HepG2 (cell line): ENCODE data around the gene TMEM219. TPM values are rescaled to one million over a fixed set of nuclear protein-coding genes. Genes with fewer than 3 reads are reported as not detected.

Experiments used
- DPF2 ChIP-seq: sonication (generic); formaldehyde crosslinking; IDR thresholded peaks from 2 replicates; pipeline ENCODE4 v1.4.0; 2020; ENCODE audit warnings: mild to moderate bottlenecking, low read depth, missing genetic modification reagents, borderline replicate concordance
- GATA4 ChIP-seq: sonication (generic); IDR thresholded peaks from 2 replicates; pipeline ENCODE4 v1.6.1; 2016; ENCODE audit warnings: antibody characterized with exemption, low read depth, borderline replicate concordance
- KDM4B ChIP-seq: sonication (generic); formaldehyde crosslinking; IDR thresholded peaks from 2 replicates; pipeline ENCODE4 v1.4.0; 2020; ENCODE audit warnings: missing genetic modification reagents
- PAWR ChIP-seq: sonication (generic); formaldehyde crosslinking; IDR thresholded peaks from 2 replicates; pipeline ENCODE4 v1.4.0; 2020; ENCODE audit warnings: missing genetic modification reagents, mild to moderate bottlenecking, borderline replicate concordance
- PHB2 ChIP-seq: fragments of 450-650 bp; IDR thresholded peaks from 2 replicates; pipeline ENCODE4 v1.6.1; 2018; ENCODE audit not compliant: partially characterized antibody
- REL ChIP-seq: sonication (generic); formaldehyde crosslinking; conservative IDR thresholded peaks from 2 replicates; pipeline ENCODE4 v1.8.0; 2022; ENCODE audit warnings: mild to moderate bottlenecking, missing genetic modification reagents, moderate library complexity
- RFXANK ChIP-seq: IDR thresholded peaks from 2 replicates; pipeline ENCODE4 v1.6.1; 2016
- SETDB1 ChIP-seq: sonication (generic); formaldehyde crosslinking; IDR thresholded peaks from 2 replicates; pipeline ENCODE4 v1.5.1; 2020; ENCODE audit warnings: missing genetic modification reagents, mild to moderate bottlenecking, borderline replicate concordance
- SMARCC2 ChIP-seq: fragments of 450-650 bp; IDR thresholded peaks from 2 replicates; pipeline ENCODE4 v1.6.1; 2017; ENCODE audit warnings: antibody characterized with exemption, mild to moderate bottlenecking
- SOX13 ChIP-seq, 3 experiments: fragments of 450-650 bp in 1 of 3; sonication (generic) in 1 of 3; formaldehyde crosslinking in 1 of 3; IDR thresholded peaks in 2 of 3; conservative IDR thresholded peaks in 1 of 3; 2 replicates each; pipeline versions ENCODE4 v1.5.0 to v1.6.1; 2016 to 2020; ENCODE audit warnings: antibody characterized with exemption in 1 of 3, mild to moderate bottlenecking in 1 of 3, missing compliant biosample characterization in 1 of 3, missing genetic modification reagents in 1 of 3, moderate library complexity in 1 of 3
- SRSF4 ChIP-seq: fragments of 200-400 bp; formaldehyde crosslinking; IDR thresholded peaks from one replicate; pipeline ENCODE4 v1.6.1; 2018; ENCODE audit warnings: mild to moderate bottlenecking, low read depth, low read length, moderate library complexity; ENCODE audit not compliant: poor library complexity, severe bottlenecking
- THYN1 ChIP-seq: sonication (generic); formaldehyde crosslinking; IDR thresholded peaks from 2 replicates; pipeline ENCODE4 v1.8.1; 2023; ENCODE audit warnings: low read depth, mild to moderate bottlenecking, moderate library complexity, missing genetic modification reagents, borderline replicate concordance
- ZBTB3 ChIP-seq: sonication (generic); formaldehyde crosslinking; IDR thresholded peaks from 2 replicates; pipeline ENCODE4 v1.4.0; 2020; ENCODE audit warnings: low read depth, mild to moderate bottlenecking, moderate library complexity, missing genetic modification reagents, borderline replicate concordance
- ZNF431 ChIP-seq: sonication (generic); formaldehyde crosslinking; IDR thresholded peaks from 2 replicates; pipeline ENCODE4 v1.9.0; 2022; ENCODE audit warnings: missing genetic modification reagents, low read depth, mild to moderate bottlenecking, borderline replicate concordance
- ZNF484 ChIP-seq: sonication (generic); formaldehyde crosslinking; IDR thresholded peaks from 2 replicates; pipeline ENCODE4 v1.5.1; 2020; ENCODE audit warnings: mild to moderate bottlenecking, low read depth, missing genetic modification reagents, borderline replicate concordance
- ZNF605 ChIP-seq: sonication (generic); formaldehyde crosslinking; IDR thresholded peaks from 2 replicates; pipeline ENCODE4 v1.8.0; 2022; ENCODE audit warnings: mild to moderate bottlenecking, missing genetic modification reagents
- polyA plus RNA-seq, 8 experiments: library from polyadenylated mRNA; depleted of rRNA in 3 of 8; stranded (reverse) in 7 of 8; unstranded in 1 of 8; fragments of >200 nt; fragmentation: Illumina TruSeq in 4 of 8; extraction: Trizol in 4 of 8; gene quantifications; 2 replicates each; pipeline versions ENCODE4 v1.2.1 to v1.2.3, GENCODE V29; 2011 to 2016; ENCODE audit warnings: low read depth in 4 of 8, missing spikeins in 1 of 8, mixed read lengths in 1 of 8; ENCODE audit not compliant: insufficient read depth in 1 of 8
- total RNA-seq, 5 experiments: library from RNA; depleted of rRNA; stranded (reverse); fragments of >200 nt; fragmentation: Illumina TruSeq; extraction: Trizol; gene quantifications; 2 replicates each; pipeline ENCODE4 v1.2.3, GENCODE V29; 2016; ENCODE audit warnings: low read depth in 1 of 5
- TF ChIP-seq, protein P1 (sequence below): sonication (generic); formaldehyde crosslinking; IDR thresholded peaks from 2 replicates; pipeline ENCODE4 v1.5.0; 2020; ENCODE audit warnings: missing genetic modification reagents
- TF ChIP-seq, protein P2 (sequence below): fragments of 450-650 bp; IDR thresholded peaks from 2 replicates; pipeline ENCODE4 v1.6.1; 2017; ENCODE audit warnings: mild to moderate bottlenecking
- TF ChIP-seq, protein P3 (sequence below): sonication (generic); formaldehyde crosslinking; IDR thresholded peaks from 2 replicates; pipeline ENCODE4 v1.4.0; 2020; ENCODE audit warnings: missing genetic modification reagents
- TF ChIP-seq, protein P4 (sequence below): sonication (generic); formaldehyde crosslinking; IDR thresholded peaks from 2 replicates; pipeline ENCODE4 v1.4.0; 2020; ENCODE audit warnings: mild to moderate bottlenecking, missing genetic modification reagents, borderline replicate concordance
- TF ChIP-seq, protein P5 (sequence below): IDR thresholded peaks from 2 replicates; pipeline ENCODE4 v1.6.1; 2016; ENCODE audit warnings: missing genetic modification reagents, missing compliant biosample characterization

Gene TMEM219
- total and polyA plus RNA-seq, 2 of the 13 experiments (the other 11 are each of a cell fraction or from before 2014, with no cell fraction given), result 105 to 115 TPM

DNA sequence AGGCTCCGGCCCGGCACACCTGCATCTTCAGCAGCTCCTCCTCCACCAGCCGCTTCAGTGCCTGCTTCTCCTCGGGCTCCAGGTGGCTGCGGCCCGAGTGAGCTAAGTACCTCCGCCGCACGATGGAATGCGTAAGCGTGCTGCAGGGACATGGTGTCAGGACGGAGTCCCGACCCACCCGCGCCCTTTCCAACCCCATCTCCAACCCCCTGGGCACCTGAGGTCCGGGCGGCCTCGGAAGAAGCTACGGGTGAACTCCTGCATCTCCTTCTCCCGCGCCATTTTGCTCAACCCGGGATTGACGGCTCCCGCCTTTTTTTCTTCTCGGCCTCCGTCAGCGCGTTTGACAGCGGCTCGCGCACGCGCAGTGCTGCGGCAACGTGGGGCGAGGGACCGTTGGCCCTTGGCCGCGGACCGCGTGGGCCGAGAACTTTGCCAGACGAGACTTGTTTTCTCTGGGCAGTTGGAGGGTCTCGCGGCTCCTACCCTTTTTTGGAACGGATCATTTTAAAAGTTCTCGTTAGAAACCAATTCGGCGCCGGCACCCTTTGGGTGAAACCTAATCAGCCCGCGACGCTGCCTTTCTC lies 33.5 kb downstream of the TMEM219 start, which contains the start of gene HIRIP3 (continued):
- TF ChIP-seq KDM4B (CRISPR knock-in tag) (no peak), PAWR (CRISPR knock-in tag) (0 out of 2 replicates have a peak, but pooled peaks have one; percentile 2), REL (CRISPR knock-in tag) (no peak; the same call in 1 of the 2 replicates), THYN1 (CRISPR knock-in tag) (no peak), DPF2 (no peak), PHB2 (no peak), SETDB1 (CRISPR knock-in tag) (no peak), SOX13 (IDR thresholded peaks at IDR 0.05) (no peak), SOX13 (CRISPR knock-in tag; conservative IDR thresholded peaks at IDR 0.05 in 1 of 2, IDR thresholded peaks at IDR 0.05 in 1 of 2) (no peak), ZNF431 (no peak; the same call in 1 of the 2 replicates), ZNF605 (CRISPR knock-in tag) (no peak; the same call in none of the 2 replicates), GATA4 (no peak; the same call in 1 of the 2 replicates), SMARCC2 (no peak), ZNF484 (CRISPR knock-in tag) (no peak), RFXANK (no peak), ZBTB3 (CRISPR knock-in tag) (no peak), SRSF4 (no peak)
- TF ChIP-seq, protein P1, sequence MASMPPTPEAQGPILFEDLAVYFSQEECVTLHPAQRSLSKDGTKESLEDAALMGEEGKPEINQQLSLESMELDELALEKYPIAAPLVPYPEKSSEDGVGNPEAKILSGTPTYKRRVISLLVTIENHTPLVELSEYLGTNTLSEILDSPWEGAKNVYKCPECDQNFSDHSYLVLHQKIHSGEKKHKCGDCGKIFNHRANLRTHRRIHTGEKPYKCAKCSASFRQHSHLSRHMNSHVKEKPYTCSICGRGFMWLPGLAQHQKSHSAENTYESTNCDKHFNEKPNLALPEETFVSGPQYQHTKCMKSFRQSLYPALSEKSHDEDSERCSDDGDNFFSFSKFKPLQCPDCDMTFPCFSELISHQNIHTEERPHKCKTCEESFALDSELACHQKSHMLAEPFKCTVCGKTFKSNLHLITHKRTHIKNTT, result no peak
- TF ChIP-seq, protein P2, sequence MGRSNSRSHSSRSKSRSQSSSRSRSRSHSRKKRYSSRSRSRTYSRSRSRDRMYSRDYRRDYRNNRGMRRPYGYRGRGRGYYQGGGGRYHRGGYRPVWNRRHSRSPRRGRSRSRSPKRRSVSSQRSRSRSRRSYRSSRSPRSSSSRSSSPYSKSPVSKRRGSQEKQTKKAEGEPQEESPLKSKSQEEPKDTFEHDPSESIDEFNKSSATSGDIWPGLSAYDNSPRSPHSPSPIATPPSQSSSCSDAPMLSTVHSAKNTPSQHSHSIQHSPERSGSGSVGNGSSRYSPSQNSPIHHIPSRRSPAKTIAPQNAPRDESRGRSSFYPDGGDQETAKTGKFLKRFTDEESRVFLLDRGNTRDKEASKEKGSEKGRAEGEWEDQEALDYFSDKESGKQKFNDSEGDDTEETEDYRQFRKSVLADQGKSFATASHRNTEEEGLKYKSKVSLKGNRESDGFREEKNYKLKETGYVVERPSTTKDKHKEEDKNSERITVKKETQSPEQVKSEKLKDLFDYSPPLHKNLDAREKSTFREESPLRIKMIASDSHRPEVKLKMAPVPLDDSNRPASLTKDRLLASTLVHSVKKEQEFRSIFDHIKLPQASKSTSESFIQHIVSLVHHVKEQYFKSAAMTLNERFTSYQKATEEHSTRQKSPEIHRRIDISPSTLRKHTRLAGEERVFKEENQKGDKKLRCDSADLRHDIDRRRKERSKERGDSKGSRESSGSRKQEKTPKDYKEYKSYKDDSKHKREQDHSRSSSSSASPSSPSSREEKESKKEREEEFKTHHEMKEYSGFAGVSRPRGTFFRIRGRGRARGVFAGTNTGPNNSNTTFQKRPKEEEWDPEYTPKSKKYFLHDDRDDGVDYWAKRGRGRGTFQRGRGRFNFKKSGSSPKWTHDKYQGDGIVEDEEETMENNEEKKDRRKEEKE, result no peak
- TF ChIP-seq, protein P3, sequence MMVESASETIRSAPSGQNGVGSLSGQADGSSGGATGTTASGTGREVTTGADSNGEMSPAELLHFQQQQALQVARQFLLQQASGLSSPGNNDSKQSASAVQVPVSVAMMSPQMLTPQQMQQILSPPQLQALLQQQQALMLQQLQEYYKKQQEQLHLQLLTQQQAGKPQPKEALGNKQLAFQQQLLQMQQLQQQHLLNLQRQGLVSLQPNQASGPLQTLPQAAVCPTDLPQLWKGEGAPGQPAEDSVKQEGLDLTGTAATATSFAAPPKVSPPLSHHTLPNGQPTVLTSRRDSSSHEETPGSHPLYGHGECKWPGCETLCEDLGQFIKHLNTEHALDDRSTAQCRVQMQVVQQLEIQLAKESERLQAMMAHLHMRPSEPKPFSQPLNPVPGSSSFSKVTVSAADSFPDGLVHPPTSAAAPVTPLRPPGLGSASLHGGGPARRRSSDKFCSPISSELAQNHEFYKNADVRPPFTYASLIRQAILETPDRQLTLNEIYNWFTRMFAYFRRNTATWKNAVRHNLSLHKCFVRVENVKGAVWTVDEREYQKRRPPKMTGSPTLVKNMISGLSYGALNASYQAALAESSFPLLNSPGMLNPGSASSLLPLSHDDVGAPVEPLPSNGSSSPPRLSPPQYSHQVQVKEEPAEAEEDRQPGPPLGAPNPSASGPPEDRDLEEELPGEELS (CRISPR knock-in tag), result no peak
- TF ChIP-seq, protein P4, sequence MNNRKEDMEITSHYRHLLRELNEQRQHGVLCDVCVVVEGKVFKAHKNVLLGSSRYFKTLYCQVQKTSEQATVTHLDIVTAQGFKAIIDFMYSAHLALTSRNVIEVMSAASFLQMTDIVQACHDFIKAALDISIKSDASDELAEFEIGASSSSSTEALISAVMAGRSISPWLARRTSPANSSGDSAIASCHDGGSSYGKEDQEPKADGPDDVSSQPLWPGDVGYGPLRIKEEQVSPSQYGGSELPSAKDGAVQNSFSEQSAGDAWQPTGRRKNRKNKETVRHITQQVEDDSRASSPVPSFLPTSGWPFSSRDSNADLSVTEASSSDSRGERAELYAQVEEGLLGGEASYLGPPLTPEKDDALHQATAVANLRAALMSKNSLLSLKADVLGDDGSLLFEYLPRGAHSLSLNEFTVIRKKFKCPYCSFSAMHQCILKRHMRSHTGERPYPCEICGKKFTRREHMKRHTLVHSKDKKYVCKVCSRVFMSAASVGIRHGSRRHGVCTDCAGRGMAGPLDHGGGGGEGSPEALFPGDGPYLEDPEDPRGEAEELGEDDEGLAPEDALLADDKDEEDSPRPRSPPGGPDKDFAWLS, result no peak; the same call in none of the 2 replicates
- TF ChIP-seq, protein P5, sequence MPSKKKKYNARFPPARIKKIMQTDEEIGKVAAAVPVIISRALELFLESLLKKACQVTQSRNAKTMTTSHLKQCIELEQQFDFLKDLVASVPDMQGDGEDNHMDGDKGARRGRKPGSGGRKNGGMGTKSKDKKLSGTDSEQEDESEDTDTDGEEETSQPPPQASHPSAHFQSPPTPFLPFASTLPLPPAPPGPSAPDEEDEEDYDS (CRISPR knock-in tag), result no peak; the same call in 1 of the 2 replicates
